GM21381 (cell line): ENCODE results near the gene CACUL1.
"Not testable (repeated sequence)": the region's sequence is repeated elsewhere in the genome, so short reads cannot be mapped to it uniquely, and the experiment has no call there.

Experiments used
- ATAC-seq: cut with Tn5 transposase; IDR thresholded peaks from one replicate; pipeline ENCODE4 v1.9.1; 2021; ENCODE audit warnings: mild to moderate bottlenecking, moderate library complexity; ENCODE audit not compliant: unreplicated experiment

CACUL1 gene

DNA sequence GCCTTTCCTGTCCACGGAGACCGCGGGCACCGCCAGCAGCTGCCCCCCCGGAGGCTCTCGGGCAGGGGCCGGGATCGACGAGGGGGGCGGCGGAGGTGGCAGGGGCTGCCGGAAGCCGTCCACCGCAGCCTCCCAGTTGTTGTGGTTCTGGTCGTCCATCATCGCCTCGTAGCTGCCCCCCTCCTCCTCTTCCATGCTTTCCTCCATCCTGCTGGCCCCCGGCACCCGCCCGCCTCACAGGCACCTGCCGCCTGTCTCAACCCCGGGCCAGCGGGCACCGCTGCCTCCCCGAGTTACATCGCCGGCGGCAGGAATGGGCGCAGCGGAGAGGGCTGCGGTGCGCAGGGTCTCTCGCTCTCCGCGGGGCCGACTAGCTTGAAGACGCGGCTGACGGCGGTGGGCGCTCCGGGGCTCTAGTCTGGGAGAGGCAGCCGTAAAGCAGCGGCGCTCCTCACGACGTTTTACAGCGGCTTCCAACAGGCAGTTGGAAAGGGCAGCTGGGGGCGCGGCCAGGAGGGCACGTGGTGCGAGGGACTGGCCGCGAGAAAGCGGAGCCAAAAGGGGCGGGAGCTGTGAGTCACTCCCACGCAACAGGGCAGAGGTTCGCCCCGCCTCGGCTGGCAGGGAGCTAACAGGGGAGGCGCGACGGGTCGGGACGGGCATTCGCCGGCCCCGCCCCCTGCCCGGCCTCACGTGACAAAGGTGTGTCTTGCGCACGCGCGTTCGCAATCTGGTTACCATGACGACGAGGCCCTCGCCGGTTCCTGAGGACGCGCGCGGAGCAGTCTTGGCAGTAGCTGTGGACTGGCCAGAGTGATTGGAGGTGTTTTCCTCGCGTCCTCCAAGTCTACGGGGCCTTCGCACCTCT, at the start of gene CACUL1:
Gene CACUL1, minus strand, starts transcription at position 415 of the 868 bp plus-strand sequence. Its CDS starts 208 bp downstream, at position 207.
- ATAC-seq, result peak; percentile 97

GRCh38 chr10:118804262-118804773, 49.5 kb upstream of the CACUL1 start:
- ATAC-seq, result no peak

- ATAC-seq, result no peak
These were observed 47.5 kb upstream of the CACUL1 start for GRCh38 chr10:118802126-118802793.

DNA sequence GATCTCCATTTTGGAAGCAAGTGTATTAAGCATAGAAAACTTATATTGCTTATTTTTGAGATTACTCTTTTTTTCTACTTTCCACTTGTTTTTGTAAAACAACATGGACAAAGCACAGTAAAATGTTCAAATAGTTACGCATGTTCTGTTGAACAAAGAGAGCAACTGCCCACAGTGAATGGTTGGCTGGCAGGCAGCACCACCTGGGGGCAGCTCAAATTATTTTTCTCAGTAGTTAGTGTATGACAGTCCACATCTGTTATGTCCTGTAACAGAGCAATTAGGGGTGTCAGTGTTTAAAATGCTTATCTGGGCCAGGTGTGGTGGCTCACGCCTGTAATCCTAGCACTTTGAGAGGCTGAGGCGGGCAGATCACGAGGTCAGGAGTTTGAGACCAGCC, 46.1 kb upstream of the CACUL1 start:
- ATAC-seq, result no peak

DNA sequence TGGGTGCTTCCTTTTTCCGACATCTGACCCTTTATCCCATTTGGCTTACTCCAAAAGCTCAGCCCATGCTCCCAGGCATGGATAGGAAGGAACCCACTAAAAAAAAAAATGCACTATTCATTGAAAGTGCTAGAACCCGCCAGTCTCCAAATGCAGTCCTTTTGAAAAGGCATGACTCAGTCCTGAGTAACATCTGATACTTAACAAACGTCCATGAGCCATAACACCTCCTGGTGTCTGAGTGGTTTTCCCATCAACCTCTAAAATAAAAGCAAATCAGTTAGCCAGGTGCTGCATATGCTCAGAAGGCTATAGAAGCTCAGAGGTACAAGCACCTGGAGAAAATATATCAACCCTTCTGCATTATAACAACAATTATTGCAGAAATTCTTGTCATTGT, 45.0 kb upstream of the CACUL1 start:
- no peak for ATAC-seq

DNA sequence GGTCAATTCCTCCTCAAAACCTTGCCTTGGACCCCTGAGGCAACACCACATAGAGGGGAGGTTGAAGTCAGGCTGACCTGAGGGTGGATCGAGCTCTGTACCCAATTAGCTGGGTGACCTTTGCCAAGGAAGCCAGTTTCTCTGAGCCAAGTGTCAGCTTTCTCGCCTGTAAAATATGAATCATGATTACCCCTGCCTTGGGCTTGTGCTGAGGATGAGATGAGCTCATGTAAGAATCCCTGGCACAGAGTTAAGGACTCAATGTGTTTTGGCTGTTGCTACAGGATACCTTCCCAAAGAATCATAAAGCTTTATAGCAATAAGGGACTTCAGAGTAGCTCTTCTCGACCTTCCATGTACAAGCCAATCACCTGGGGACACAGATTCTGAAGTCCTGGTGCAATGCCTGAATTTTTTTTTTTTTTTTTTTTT, 43.5 kb upstream of the CACUL1 start:
- no peak for ATAC-seq

GRCh38 chr10:118794971-118795370, 40.2 kb upstream of the CACUL1 start:
- not testable (repeated sequence) for ATAC-seq

GRCh38 chr10:118793545-118793944, 38.8 kb upstream of the CACUL1 start:
- no peak for ATAC-seq

DNA sequence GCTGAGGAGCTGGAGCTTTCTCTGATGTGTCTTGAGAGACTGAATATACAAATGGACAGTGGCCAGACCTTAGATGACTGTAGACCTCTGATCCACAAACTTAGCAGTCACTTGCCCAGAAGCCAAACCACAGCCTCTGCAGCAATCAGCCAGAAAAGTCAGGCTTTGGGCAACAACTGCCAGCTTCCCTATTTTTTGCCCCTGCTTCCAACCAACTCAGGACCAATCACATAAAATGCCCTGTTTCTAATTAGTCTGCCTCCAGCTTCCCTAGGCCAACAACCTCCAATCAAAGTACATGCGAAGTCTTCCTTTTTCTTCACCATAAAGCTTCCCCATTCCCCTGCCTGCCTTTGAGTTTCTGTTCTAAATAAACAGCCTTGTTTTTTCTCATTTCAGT, 37.8 kb upstream of the CACUL1 start:
- ATAC-seq, result no peak

GRCh38 chr10:118790058-118790457, 35.3 kb upstream of the CACUL1 start:
- ATAC-seq, result no peak

- ATAC-seq, result no peak
These were observed 30.8 kb upstream of the CACUL1 start for GRCh38 chr10:118785551-118785950.

- ATAC-seq, result no peak
These were observed 29.2 kb upstream of the CACUL1 start for GRCh38 chr10:118783776-118784545.

DNA sequence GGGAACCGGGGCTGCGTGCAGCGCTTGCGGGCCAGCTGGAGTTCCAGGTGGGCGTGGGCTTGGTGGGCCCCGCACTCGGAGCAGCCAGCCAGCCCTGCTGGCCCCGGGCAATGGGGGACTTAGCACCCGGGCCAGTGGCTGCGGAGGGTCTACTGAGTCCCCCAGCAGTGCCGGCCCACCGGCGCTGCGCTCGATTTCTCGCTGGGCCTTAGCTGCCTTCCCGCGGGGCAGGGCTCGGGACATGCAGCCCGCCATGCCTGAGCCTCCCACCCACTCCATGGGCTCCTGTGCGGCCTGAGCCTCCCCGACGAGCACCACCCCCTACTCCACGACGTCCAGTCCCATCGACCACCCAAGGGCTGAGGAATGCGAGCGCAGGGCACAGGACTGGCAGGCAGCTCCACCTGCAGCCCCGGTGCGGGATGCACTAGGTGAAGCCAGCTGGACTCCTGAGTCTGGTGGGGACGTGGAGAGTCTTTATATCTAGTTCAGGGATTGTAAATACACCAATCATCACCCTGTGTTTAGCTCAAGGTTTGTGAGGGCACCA, 28.2 kb upstream of the CACUL1 start:
- not testable (repeated sequence) for ATAC-seq

DNA sequence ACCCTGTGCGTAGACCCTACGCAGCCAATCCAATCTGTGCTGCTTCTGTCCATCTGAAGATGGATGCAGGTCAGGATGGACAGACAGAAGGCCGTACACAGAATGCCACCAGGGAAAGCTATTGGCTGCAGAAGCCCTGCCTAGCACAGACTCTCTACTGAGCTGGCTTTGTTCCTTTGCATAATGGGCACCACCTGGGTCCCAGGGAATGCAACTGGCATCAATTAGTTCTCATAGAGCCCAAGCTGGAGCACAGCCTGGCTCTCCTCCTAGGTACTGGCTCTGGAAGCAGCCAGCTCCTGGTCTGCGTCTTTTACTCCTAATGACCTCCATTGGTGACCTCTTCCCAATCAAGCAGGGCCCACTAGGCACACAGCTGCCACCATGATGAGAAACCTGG, 26.8 kb upstream of the CACUL1 start:
- no peak for ATAC-seq

GRCh38 chr10:118778727-118779126, 24.0 kb upstream of the CACUL1 start:
- no peak for ATAC-seq

- ATAC-seq, result no peak
These were observed 22.2 kb upstream of the CACUL1 start for GRCh38 chr10:118776960-118777359.

DNA sequence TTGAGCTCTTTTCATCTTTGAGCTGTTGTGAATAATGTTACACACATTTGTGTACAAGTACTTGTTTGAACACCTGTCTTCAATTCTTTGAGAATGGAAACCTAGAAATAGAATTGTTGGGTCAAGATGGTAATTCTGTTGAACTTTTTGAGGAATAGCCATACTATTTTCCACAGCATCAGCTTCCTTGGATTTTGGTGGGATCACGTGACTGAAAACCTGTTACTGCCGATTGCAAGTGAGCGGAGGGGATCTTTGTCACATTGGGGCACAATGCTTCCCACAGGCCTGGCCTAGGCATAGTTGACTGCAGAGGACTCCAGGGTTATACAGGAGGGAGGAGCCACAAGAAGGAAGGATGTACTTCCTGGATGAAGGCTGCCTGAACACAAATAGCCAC, 21.3 kb upstream of the CACUL1 start:
- ATAC-seq, result no peak

GRCh38 chr10:118775478-118775877, 20.7 kb upstream of the CACUL1 start:
- ATAC-seq, result no peak

DNA sequence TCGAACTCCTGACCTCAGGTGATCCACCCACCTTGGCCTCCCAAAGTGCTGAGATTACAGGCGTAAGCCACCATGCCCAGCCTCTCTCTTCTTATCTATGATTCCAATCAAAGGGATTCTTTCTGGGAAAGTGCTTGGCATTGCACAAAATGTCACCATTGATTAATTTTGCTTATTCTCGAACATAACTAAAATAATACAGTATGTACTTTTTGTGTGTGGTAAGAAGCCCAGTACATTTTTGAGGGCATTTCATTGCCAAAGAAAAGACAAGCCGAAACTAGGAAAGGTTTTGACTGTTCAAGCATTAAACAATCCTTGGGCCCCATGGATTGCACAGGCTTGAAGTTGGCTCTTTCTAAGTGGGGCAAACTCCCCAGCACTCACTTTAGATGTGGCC, 18.3 kb upstream of the CACUL1 start:
- ATAC-seq, result no peak

DNA sequence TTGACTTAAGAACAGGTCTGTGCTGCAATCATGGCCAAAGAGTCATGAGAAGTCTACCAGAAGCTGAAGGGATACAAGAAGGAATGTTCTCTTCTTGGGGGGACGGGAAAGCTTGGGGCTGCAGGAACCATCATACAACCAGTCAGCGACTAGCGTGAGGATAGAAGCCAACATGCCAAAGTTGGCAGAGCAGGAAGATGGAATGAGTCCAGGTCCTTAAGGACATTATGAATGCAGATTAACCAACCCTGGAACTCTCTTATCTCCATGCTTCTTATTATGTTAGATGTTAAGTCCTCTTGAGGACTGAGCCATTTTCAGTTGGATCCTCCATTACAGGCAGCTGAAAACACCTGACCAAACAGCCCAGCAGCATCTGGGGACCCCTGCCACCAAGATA, 17.2 kb upstream of the CACUL1 start:
- no peak for ATAC-seq
